ENCODE results near the gene MED13L.

DNA sequence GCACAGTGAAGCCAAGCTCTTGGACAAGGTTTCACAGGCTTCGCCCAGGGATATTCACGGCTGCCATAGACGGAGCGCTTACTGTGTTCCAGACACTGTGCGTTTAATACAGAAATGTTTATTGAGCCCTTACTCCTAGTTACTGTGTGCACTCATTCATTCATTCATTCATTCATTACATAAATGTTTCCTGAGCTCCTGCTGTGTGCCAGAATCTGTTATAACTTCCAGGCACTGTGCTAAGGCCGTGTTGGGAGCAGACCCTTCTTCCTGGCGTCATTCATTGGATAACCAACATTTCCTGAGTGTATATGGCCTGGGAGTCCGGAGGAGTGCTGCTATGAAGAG, 760 bp upstream of the MED13L start:
- TF ChIP-seq NFE2L2 (IDR thresholded peaks at IDR 0.05; ENCODE audit: low read depth, low read length): no peak
- TF ChIP-seq, protein P1, sequence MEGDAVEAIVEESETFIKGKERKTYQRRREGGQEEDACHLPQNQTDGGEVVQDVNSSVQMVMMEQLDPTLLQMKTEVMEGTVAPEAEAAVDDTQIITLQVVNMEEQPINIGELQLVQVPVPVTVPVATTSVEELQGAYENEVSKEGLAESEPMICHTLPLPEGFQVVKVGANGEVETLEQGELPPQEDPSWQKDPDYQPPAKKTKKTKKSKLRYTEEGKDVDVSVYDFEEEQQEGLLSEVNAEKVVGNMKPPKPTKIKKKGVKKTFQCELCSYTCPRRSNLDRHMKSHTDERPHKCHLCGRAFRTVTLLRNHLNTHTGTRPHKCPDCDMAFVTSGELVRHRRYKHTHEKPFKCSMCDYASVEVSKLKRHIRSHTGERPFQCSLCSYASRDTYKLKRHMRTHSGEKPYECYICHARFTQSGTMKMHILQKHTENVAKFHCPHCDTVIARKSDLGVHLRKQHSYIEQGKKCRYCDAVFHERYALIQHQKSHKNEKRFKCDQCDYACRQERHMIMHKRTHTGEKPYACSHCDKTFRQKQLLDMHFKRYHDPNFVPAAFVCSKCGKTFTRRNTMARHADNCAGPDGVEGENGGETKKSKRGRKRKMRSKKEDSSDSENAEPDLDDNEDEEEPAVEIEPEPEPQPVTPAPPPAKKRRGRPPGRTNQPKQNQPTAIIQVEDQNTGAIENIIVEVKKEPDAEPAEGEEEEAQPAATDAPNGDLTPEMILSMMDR (conservative IDR thresholded peaks at IDR 0.05; ENCODE audit: low read depth, low read length): no peak
- no peak for TF ChIP-seq MAZ (IDR thresholded peaks at IDR 0.05; ENCODE audit: borderline replicate concordance, low read depth, low read length)
- TF ChIP-seq, protein P2, sequence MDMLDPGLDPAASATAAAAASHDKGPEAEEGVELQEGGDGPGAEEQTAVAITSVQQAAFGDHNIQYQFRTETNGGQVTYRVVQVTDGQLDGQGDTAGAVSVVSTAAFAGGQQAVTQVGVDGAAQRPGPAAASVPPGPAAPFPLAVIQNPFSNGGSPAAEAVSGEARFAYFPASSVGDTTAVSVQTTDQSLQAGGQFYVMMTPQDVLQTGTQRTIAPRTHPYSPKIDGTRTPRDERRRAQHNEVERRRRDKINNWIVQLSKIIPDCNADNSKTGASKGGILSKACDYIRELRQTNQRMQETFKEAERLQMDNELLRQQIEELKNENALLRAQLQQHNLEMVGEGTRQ (IDR thresholded peaks at IDR 0.05; ENCODE audit: low read depth, low read length): no peak
- no peak for TF ChIP-seq CHD1 (IDR thresholded peaks at IDR 0.05; ENCODE audit: low read depth, low read length)
- no peak for TF ChIP-seq POLR2A (IDR thresholded peaks at IDR 0.05; ENCODE audit: low read depth, low read length)
- TF ChIP-seq SMC3 (IDR thresholded peaks at IDR 0.05; ENCODE audit: low read depth, low read length): no peak
- no peak for TF ChIP-seq RFX5 (IDR thresholded peaks at IDR 0.05; ENCODE audit: low read depth, low read length)
